ENCODE data around the gene APBA1. TPM values are rescaled to one million over a fixed set of nuclear protein-coding genes. Genes with fewer than 3 reads are reported as not detected.

APBA1 gene
- total RNA-seq, 1 donor from 2014 or later = 3.4 TPM

GRCh38 chr9:69580582-69581214 lies 91.5 kb downstream of the APBA1 start:
- DNase-seq (ENCODE audit: low spot score) = no peak
- no peak for TF ChIP-seq EZH2phosphoT487 (IDR thresholded peaks at IDR 0.05)
- no peak for TF ChIP-seq EZH2 (IDR thresholded peaks at IDR 0.05)
- TF ChIP-seq CTCF (IDR thresholded peaks at IDR 0.05) = no peak
- Histone ChIP-seq H3F3A (ENCODE audit: low read depth) (no peaks in the 10 kb centered on the region), H4K20me1 (ENCODE audit: low read depth) (no peaks in the 10 kb centered on the region), H3K4me2 (no peak overlapping the region), H3K27ac (no peak overlapping the region), H2AFZ (replicated peaks) (no peak overlapping the region), H3K4me1 (peaks cover 12% of the 10 kb centered on the region), H3K9ac (no peak overlapping the region), H3K36me3 (no peaks in the 10 kb centered on the region), H3K79me2 (ENCODE audit: low read depth) (no peaks in the 10 kb centered on the region), H3K9me3 (ENCODE audit: low read depth) (no peaks in the 10 kb centered on the region), H3K27me3 (no peaks in the 10 kb centered on the region), H3K4me3 (no peak overlapping the region)
- Mint-ChIP-seq H3K4me3 (no peak overlapping the region), H3K9me3 (peaks cover 4% of the 10 kb centered on the region), H3K27ac (no peak overlapping the region), H3K27me3 (ENCODE audit: insufficient read depth, low read depth) (peaks cover 6% of the 10 kb centered on the region), H3K4me1 (peaks cover 52% of the 10 kb centered on the region), H3K36me3 (no peaks in the 10 kb centered on the region)

GRCh38 chr9:69579760-69580581 lies 92.2 kb downstream of the APBA1 start:
- peaks cover 5% of the 10 kb centered on the region for H3K27me3 Mint-ChIP-seq (ENCODE audit: insufficient read depth, low read depth)
- H3K9me3 Mint-ChIP-seq = peaks cover 6% of the 10 kb centered on the region
- H3K36me3 Mint-ChIP-seq = no peaks in the 10 kb centered on the region
- H2AFZ ChIP-seq (replicated peaks) = no peak overlapping the region
- no peak overlapping the region for H3K4me2 ChIP-seq
- no peaks in the 10 kb centered on the region for H3K27me3 ChIP-seq
- no peak for DNase-seq (ENCODE audit: low spot score)
- H3K79me2 ChIP-seq (ENCODE audit: low read depth) = no peaks in the 10 kb centered on the region
- H3K27ac ChIP-seq = no peak overlapping the region
- H3K4me3 ChIP-seq = no peak overlapping the region
- H3K36me3 ChIP-seq = no peaks in the 10 kb centered on the region
- H4K20me1 ChIP-seq (ENCODE audit: low read depth) = no peaks in the 10 kb centered on the region
- no peaks in the 10 kb centered on the region for H3F3A ChIP-seq (ENCODE audit: low read depth)
- H3K27ac Mint-ChIP-seq = no peak overlapping the region
- no peak for TF ChIP-seq EZH2phosphoT487 (IDR thresholded peaks at IDR 0.05)
- TF ChIP-seq CTCF (IDR thresholded peaks at IDR 0.05) = no peak
- TF ChIP-seq EZH2 (IDR thresholded peaks at IDR 0.05) = no peak
- H3K4me1 ChIP-seq = peaks cover 12% of the 10 kb centered on the region
- no peak overlapping the region for H3K9ac ChIP-seq
- no peak overlapping the region for H3K4me3 Mint-ChIP-seq
- no peaks in the 10 kb centered on the region for H3K9me3 ChIP-seq (ENCODE audit: low read depth)
- peaks cover 52% of the 10 kb centered on the region for H3K4me1 Mint-ChIP-seq

DNA sequence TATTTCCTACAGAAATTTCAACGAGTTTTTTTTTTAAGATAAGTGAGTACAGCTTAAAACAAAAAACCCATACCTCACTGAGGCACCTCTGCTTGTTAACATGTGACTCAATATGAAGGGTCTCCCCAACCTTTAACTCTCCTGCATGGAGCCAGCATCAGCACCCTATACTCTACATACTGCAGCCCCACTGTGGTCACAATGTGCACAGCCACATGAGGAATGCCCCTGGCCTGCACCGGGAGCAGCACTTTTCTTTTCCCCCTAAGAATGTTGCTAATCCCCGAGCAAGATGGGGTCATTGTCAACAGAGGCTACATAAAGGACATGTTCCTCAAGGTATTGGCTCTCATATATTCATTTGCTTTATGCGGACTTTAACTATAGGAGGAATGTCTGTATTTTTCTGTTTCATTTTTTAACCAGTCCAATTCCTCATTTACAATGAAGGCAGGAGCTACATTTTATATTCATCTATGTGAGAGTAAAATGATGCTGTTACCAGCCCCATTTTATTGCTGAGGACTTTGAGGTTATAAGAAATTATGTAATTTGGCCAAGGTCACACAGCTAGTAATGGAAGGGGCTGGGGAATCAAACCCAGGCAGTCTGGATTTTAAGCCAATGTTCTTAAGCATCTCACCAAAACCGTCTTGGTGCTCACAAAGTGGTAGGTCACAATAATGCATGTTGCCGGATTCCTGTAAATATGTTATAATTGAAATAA lies 93.0 kb downstream of the APBA1 start:
- Histone ChIP-seq H4K20me1 (ENCODE audit: low read depth) (no peaks in the 10 kb centered on the region), H3K27ac (no peak overlapping the region), H3F3A (ENCODE audit: low read depth) (no peaks in the 10 kb centered on the region), H3K79me2 (ENCODE audit: low read depth) (no peaks in the 10 kb centered on the region), H2AFZ (replicated peaks) (no peak overlapping the region), H3K36me3 (no peaks in the 10 kb centered on the region), H3K27me3 (no peaks in the 10 kb centered on the region), H3K9me3 (ENCODE audit: low read depth) (no peaks in the 10 kb centered on the region), H3K4me2 (no peak overlapping the region), H3K9ac (no peak overlapping the region), H3K4me1 (peaks cover 12% of the 10 kb centered on the region), H3K4me3 (no peak overlapping the region)
- no peak overlapping the region for H3K4me3 Mint-ChIP-seq
- TF ChIP-seq EZH2phosphoT487 (IDR thresholded peaks at IDR 0.05) (no peak), CTCF (IDR thresholded peaks at IDR 0.05) (no peak), EZH2 (IDR thresholded peaks at IDR 0.05) (no peak)
- peaks cover 6% of the 10 kb centered on the region for H3K9me3 Mint-ChIP-seq
- peaks cover 49% of the 10 kb centered on the region for H3K4me1 Mint-ChIP-seq
- H3K27me3 Mint-ChIP-seq (ENCODE audit: insufficient read depth, low read depth) = peaks cover 5% of the 10 kb centered on the region
- H3K27ac Mint-ChIP-seq = no peak overlapping the region
- H3K36me3 Mint-ChIP-seq = no peaks in the 10 kb centered on the region
- no peak for DNase-seq (ENCODE audit: low spot score)

All from neural progenitor cell (in vitro differentiated cells).